Neural cell (in vitro differentiated cells): ENCODE data around the gene CEP128.

Experiments
- CTCF ChIP-seq: fragments of 450-650 bp; IDR thresholded peaks from 2 replicates; pipeline ENCODE4 v1.5.1; 2014; ENCODE audit warnings: antibody characterized with exemption, mild to moderate bottlenecking, moderate library complexity; ENCODE audit not compliant: poor library complexity, severe bottlenecking
- EP300 ChIP-seq: fragments of 450-650 bp; conservative IDR thresholded peaks from 2 replicates; pipeline ENCODE4 v1.6.1; 2014; ENCODE audit warnings: antibody characterized with exemption, mild to moderate bottlenecking, moderate library complexity; ENCODE audit not compliant: poor library complexity, severe bottlenecking
- EZH2 ChIP-seq: fragments of 200-600, 300-800 bp; shearing (Covaris generic), sonication (generic); IDR thresholded peaks from 2 replicates; pipeline ENCODE4 v1.6.1; 2014; ENCODE audit warnings: antibody characterized with exemption, low read length, borderline replicate concordance, mild to moderate bottlenecking; ENCODE audit not compliant: insufficient read depth, poor library complexity, severe bottlenecking
- MXI1 ChIP-seq: fragments of 450-650 bp; conservative IDR thresholded peaks from 2 replicates; pipeline ENCODE4 v1.6.1; 2014; ENCODE audit warnings: antibody characterized with exemption, mild to moderate bottlenecking; ENCODE audit not compliant: poor library complexity, severe bottlenecking
- POLR2AphosphoS5 ChIP-seq: IDR thresholded peaks from 2 replicates; pipeline ENCODE4 v1.6.1; 2012
- RAD21 ChIP-seq: fragments of 450-650 bp; conservative IDR thresholded peaks from 2 replicates; pipeline ENCODE4 v1.6.1; 2014; ENCODE audit warnings: antibody characterized with exemption, mild to moderate bottlenecking, moderate library complexity
- REST ChIP-seq: IDR thresholded peaks from 2 replicates; pipeline ENCODE4 v1.6.1; 2012; ENCODE audit warnings: borderline replicate concordance
- SMC3 ChIP-seq: fragments of 450-650 bp; conservative IDR thresholded peaks from 2 replicates; pipeline ENCODE4 v1.6.1; 2014; ENCODE audit warnings: antibody characterized with exemption, mild to moderate bottlenecking, moderate library complexity; ENCODE audit not compliant: poor library complexity
- TAF1 ChIP-seq: IDR thresholded peaks from 2 replicates; pipeline ENCODE4 v1.6.1; 2012; ENCODE audit warnings: low read depth

GRCh38 chr14:80522936-80523335 lies 418.6 kb downstream of the CEP128 start:
- no peak for TF ChIP-seq CTCF
- no peak for TF ChIP-seq POLR2AphosphoS5
- TF ChIP-seq EZH2: no peak
- TF ChIP-seq MXI1: no peak
- TF ChIP-seq EP300: no peak
- no peak for TF ChIP-seq RAD21
- TF ChIP-seq SMC3: no peak
- no peak for TF ChIP-seq REST
- no peak for TF ChIP-seq TAF1
